ENCODE measurements around the gene SLC34A1. TPM values are rescaled to one million over a fixed set of nuclear protein-coding genes. Genes with fewer than 3 reads are reported as not detected.
A peak's percentile ranks its signal among the peaks of the same experiment; 100 is the strongest.

Gene SLC34A1
- total and polyA plus RNA-seq, 2 of the 13 experiments (the other 11 are each of a cell fraction or from before 2014, with no cell fraction given): 0.03 to 0.20 TPM

- TF ChIP-seq ZBTB37 (CRISPR knock-in tag; IDR thresholded peaks at IDR 0.05) (peak; percentile 65; the same call in 1 of the 2 replicates), ZBTB1 (CRISPR knock-in tag; IDR thresholded peaks at IDR 0.05; ENCODE audit: borderline replicate concordance) (no peak), THAP7 (CRISPR knock-in tag; IDR thresholded peaks at IDR 0.05) (no peak), ARNT (IDR thresholded peaks at IDR 0.05) (no peak), GTF3A (CRISPR knock-in tag; conservative IDR thresholded peaks at IDR 0.05) (no peak), NR2F1 (CRISPR knock-in tag; IDR thresholded peaks at IDR 0.05) (peak in 1 of 2 experiments; percentile 60; a peak in 1 of 4 replicates), TOE1 (CRISPR knock-in tag; IDR thresholded peaks at IDR 0.05) (no peak), PHF21A (CRISPR knock-in tag; IDR thresholded peaks at IDR 0.05) (peak; percentile 78), HDAC1 (CRISPR knock-in tag; IDR thresholded peaks at IDR 0.05) (peak; percentile 90), MYC (CRISPR knock-in tag; IDR thresholded peaks at IDR 0.05; ENCODE audit: borderline replicate concordance) (peak; percentile 65; the same call in 1 of the 2 replicates), ZHX1 (CRISPR knock-in tag; IDR thresholded peaks at IDR 0.05; ENCODE audit: low read depth) (0 out of 2 replicates have a peak, but pooled peaks have one; percentile 27), ELF1 (CRISPR knock-in tag; IDR thresholded peaks at IDR 0.05) (0 out of 2 replicates have a peak, but pooled peaks have one; percentile 31), NONO (IDR thresholded peaks at IDR 0.05) (no peak), NONO (CRISPR knock-in tag; conservative IDR thresholded peaks at IDR 0.05) (peak; percentile 31; the same call in 1 of the 2 replicates), ESRRA (CRISPR knock-in tag; IDR thresholded peaks at IDR 0.05; ENCODE audit: low read depth) (peak; percentile 79; the same call in 1 of the 2 replicates), PCBP1 (IDR thresholded peaks at IDR 0.05; ENCODE audit: borderline replicate concordance, low read depth, low read length) (no peak), TEAD3 (CRISPR knock-in tag; optimal IDR thresholded peaks at IDR 0.05; ENCODE audit: borderline replicate concordance) (peak; percentile 52), HIC2 (CRISPR knock-in tag; IDR thresholded peaks at IDR 0.05; ENCODE audit: low read depth) (0 out of 2 replicates have a peak, but pooled peaks have one; percentile 42), ETV5 (CRISPR knock-in tag; IDR thresholded peaks at IDR 0.05; ENCODE audit: borderline replicate concordance) (peak; percentile 62; the same call in 1 of the 2 replicates), HNF4G (IDR thresholded peaks at IDR 0.05; ENCODE audit: borderline replicate concordance, low read depth, low read length) (peak; percentile 96), HNF4G (CRISPR knock-in tag; IDR thresholded peaks at IDR 0.05; ENCODE audit: borderline replicate concordance, low read depth) (peak; percentile 90)
These were observed 25.0 kb downstream of the SLC34A1 start, which contains the start of gene F12 (continued) for GRCh38 chr5:177409043-177409801.
